ENCODE measurements around the gene TOMM5.

DNA sequence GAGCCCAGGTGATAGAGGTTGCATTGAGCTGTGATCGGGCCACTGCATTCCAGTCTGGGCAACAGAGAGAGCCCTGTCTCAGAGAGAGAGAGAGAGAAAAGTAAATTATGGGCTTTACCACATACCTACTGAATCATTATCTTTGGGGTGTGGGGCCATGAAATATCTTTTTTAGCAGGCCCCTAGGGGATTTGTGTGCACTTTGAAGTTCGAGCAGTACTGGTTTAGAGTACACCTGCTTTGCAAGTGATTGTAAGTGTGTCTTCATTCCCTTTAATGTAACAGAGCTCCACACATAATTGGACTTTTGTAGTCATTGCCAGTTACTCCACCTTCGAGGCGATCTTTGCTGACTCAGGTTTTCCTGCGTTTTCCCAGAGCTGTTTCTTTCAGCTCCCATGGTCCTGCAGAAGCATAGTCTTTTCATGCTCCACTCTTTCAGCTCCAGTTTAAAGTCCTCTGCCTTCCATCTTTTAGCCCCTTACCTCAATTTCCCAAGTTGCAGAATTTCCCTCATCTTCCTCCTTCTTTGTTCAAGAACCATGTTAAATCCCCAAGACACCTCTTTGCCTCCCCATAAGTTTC is 34.4 kb upstream of the TOMM5 start:
- TF ChIP-seq, protein P1, sequence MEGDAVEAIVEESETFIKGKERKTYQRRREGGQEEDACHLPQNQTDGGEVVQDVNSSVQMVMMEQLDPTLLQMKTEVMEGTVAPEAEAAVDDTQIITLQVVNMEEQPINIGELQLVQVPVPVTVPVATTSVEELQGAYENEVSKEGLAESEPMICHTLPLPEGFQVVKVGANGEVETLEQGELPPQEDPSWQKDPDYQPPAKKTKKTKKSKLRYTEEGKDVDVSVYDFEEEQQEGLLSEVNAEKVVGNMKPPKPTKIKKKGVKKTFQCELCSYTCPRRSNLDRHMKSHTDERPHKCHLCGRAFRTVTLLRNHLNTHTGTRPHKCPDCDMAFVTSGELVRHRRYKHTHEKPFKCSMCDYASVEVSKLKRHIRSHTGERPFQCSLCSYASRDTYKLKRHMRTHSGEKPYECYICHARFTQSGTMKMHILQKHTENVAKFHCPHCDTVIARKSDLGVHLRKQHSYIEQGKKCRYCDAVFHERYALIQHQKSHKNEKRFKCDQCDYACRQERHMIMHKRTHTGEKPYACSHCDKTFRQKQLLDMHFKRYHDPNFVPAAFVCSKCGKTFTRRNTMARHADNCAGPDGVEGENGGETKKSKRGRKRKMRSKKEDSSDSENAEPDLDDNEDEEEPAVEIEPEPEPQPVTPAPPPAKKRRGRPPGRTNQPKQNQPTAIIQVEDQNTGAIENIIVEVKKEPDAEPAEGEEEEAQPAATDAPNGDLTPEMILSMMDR (IDR thresholded peaks at IDR 0.05; ENCODE audit: insufficient read depth, low read length) = no peak
- TF ChIP-seq POLR2AphosphoS5 (IDR thresholded peaks at IDR 0.05; ENCODE audit: low read depth) = no peak
